Measurements from ENCODE around the gene SRSF8.

DNA sequence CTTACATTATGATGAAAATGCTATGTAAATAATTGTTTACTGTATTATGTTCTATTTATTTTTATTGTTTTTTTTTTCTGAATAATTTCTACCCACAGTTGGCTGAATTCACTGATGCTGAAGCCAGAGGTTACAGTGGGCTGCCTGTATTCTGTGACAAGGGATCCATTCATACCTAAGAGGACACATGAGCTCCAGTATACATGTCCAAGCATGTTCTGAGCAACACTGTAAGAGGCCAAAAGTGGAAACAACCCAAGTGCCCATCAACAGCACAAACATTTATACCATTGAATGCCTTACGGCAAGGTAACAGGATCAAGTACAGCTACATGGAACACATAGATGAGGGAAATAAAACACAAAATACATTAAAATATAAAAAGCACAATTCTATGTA lies 1.4 kb upstream of the SRSF8 start:
- TF ChIP-seq EZH2phosphoT487 (IDR thresholded peaks at IDR 0.05; ENCODE audit: borderline replicate concordance, low read depth) (no peak), EP300 (IDR thresholded peaks at IDR 0.05; ENCODE audit: borderline replicate concordance in 1 of 2, low read depth in 1 of 2, low read length in 1 of 2) (no peak), RXRA (IDR thresholded peaks at IDR 0.05; ENCODE audit: borderline replicate concordance, low read depth) (no peak), RAD21 (IDR thresholded peaks at IDR 0.05; ENCODE audit: low read length) (no peak), POLR2AphosphoS5 (IDR thresholded peaks at IDR 0.05; ENCODE audit: low read depth, low read length) (no peak), SMC3 (IDR thresholded peaks at IDR 0.05; ENCODE audit: low read depth, low read length) (no peak), SIN3A (IDR thresholded peaks at IDR 0.05; ENCODE audit: borderline replicate concordance, low read depth, low read length) (no peak), TAF1 (IDR thresholded peaks at IDR 0.05; ENCODE audit: borderline replicate concordance, low read depth, low read length) (no peak), FOXJ3 (CRISPR knock-in tag; IDR thresholded peaks at IDR 0.05) (no peak)
- TF ChIP-seq, protein P1, sequence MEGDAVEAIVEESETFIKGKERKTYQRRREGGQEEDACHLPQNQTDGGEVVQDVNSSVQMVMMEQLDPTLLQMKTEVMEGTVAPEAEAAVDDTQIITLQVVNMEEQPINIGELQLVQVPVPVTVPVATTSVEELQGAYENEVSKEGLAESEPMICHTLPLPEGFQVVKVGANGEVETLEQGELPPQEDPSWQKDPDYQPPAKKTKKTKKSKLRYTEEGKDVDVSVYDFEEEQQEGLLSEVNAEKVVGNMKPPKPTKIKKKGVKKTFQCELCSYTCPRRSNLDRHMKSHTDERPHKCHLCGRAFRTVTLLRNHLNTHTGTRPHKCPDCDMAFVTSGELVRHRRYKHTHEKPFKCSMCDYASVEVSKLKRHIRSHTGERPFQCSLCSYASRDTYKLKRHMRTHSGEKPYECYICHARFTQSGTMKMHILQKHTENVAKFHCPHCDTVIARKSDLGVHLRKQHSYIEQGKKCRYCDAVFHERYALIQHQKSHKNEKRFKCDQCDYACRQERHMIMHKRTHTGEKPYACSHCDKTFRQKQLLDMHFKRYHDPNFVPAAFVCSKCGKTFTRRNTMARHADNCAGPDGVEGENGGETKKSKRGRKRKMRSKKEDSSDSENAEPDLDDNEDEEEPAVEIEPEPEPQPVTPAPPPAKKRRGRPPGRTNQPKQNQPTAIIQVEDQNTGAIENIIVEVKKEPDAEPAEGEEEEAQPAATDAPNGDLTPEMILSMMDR (IDR thresholded peaks at IDR 0.05): no peak
- TF ChIP-seq, protein P2, sequence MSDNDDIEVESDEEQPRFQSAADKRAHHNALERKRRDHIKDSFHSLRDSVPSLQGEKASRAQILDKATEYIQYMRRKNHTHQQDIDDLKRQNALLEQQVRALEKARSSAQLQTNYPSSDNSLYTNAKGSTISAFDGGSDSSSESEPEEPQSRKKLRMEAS (IDR thresholded peaks at IDR 0.05; ENCODE audit: low read depth): no peak
- TF ChIP-seq, protein P3, sequence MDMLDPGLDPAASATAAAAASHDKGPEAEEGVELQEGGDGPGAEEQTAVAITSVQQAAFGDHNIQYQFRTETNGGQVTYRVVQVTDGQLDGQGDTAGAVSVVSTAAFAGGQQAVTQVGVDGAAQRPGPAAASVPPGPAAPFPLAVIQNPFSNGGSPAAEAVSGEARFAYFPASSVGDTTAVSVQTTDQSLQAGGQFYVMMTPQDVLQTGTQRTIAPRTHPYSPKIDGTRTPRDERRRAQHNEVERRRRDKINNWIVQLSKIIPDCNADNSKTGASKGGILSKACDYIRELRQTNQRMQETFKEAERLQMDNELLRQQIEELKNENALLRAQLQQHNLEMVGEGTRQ (IDR thresholded peaks at IDR 0.05; ENCODE audit: borderline replicate concordance, low read depth, low read length): no peak

All from SK-N-SH (cell line).